DOHH2 (cell line): ENCODE measurements around the gene NDUFAF5.

ENCODE experiments used
- CTCF ChIP-seq: fragments of 200-600 bp; sonication (generic); IDR thresholded peaks from one replicate; pipeline ENCODE4 v1.5.1; 2014; ENCODE audit warnings: antibody characterized with exemption, mild to moderate bottlenecking, low read depth, low read length; ENCODE audit not compliant: poor library complexity, severe bottlenecking
- EZH2phosphoT487 ChIP-seq: fragments of 200-600 bp; sonication (generic); IDR thresholded peaks from 2 replicates; pipeline ENCODE4 v1.6.1; 2017; ENCODE audit warnings: borderline replicate concordance, mild to moderate bottlenecking, antibody characterized with exemption, low read length, moderate library complexity, mixed read lengths

- no peak for TF ChIP-seq CTCF
- TF ChIP-seq EZH2phosphoT487 = no peak
These were observed 66.5 kb downstream of the NDUFAF5 start for GRCh38 chr20:13851279-13851678.
